IPS-15b (cell line): ENCODE data around the gene ANXA2.
"Not testable (repeated sequence)": the region's sequence is repeated elsewhere in the genome, so short reads cannot be mapped to it uniquely, and the experiment has no call there.

Experiments used
- H3K27me3 ChIP-seq: one replicate; pipeline ENCODE4 v1.6.1; 2013; ENCODE audit warnings: low read length; ENCODE audit not compliant: control insufficient read depth, insufficient read depth
- H3K36me3 ChIP-seq: one replicate; pipeline ENCODE4 v1.6.1; 2013; ENCODE audit warnings: low read length; ENCODE audit not compliant: control insufficient read depth, insufficient read depth
- H3K4me1 ChIP-seq: one replicate; pipeline ENCODE4 v1.6.1; 2013; ENCODE audit warnings: mild to moderate bottlenecking, low read length; ENCODE audit not compliant: control insufficient read depth, insufficient read depth
- H3K4me3 ChIP-seq: one replicate; pipeline ENCODE4 v1.5.1; 2013; ENCODE audit warnings: low read depth, low read length
- H3K9ac ChIP-seq: one replicate; pipeline ENCODE4 v1.6.1; 2013; ENCODE audit warnings: low read depth, mild to moderate bottlenecking, low read length
- H3K9me3 ChIP-seq: one replicate; pipeline ENCODE4 v1.6.1; 2013; ENCODE audit warnings: mild to moderate bottlenecking, low read length; ENCODE audit not compliant: control insufficient read depth, insufficient read depth

ANXA2 gene

DNA sequence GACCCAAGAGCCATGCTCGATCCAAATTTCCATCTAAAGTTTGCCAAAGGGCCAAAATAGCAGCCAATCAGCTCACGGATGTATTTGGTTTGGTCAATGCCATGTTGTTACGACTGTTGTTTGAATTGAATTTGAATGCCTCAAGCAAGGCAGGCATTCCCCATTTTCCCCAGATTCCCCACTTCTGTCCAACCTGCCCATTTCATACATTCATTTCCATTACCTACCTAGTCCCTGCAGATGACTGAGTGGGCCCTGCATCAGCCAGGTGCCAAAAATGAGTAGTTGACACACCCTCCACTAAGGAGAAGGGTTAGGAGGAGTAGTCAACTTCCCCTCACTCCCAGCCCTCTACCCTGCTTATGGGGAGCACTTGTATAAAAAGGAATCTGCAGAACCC, 51.7 kb downstream of the ANXA2 start:
- H3K4me3 ChIP-seq: no peak overlapping the region
- no peaks in the 10 kb centered on the region for H3K9me3 ChIP-seq
- H3K4me1 ChIP-seq: peaks cover 12% of the 10 kb centered on the region

DNA sequence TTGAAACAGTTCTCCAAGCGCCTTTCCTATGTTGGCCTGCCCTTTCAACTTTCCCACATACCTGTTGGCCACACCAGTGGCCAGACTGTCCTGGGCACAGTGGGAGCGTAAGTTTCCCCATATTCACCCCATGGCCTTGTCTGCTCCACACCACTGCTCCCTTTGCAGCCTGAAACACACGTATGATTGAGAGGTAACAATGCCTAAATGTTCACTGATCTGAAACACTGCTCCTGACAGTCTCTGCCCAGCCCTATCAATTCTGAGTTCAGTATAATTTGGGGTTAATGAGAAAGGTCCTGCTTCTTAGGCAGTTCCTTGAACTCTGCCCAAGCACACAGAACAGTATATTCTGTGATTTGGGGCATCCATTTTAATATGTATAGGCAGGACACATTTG, 52.2 kb downstream of the ANXA2 start:
- H3K4me1 ChIP-seq: peaks cover 12% of the 10 kb centered on the region
- H3K4me3 ChIP-seq: no peak overlapping the region
- H3K9me3 ChIP-seq: no peaks in the 10 kb centered on the region
- peaks cover 5% of the 10 kb centered on the region for H3K36me3 ChIP-seq
- no peaks in the 10 kb centered on the region for H3K27me3 ChIP-seq
- no peak overlapping the region for H3K9ac ChIP-seq

More for the DNA sequence above, 51.7 kb downstream of the ANXA2 start:
- H3K27me3 ChIP-seq: no peaks in the 10 kb centered on the region
- H3K36me3 ChIP-seq: peaks cover 8% of the 10 kb centered on the region
- H3K9ac ChIP-seq: no peak overlapping the region

DNA sequence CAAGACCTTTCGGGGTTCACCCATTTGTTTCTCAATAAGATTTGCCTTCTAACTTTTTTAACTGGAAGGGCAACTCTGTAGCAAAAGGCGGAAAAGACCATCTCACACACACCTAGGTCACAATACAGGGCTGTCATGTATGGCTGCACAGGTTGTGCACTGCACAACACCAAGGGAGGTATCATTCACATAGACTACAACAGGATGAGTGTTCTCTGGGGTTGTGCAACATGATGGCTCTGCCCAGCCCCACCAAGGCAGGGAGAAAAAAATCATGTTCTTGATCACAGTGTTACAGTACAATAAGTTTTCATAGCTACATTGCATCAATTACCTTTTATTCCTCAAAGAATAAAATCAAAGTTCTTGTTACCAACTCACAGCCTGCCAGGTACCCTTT, 52.8 kb downstream of the ANXA2 start:
- Histone ChIP-seq H3K27me3 (no peaks in the 10 kb centered on the region), H3K9me3 (no peaks in the 10 kb centered on the region), H3K9ac (no peak overlapping the region), H3K4me1 (peaks cover 12% of the 10 kb centered on the region), H3K36me3 (peaks cover 5% of the 10 kb centered on the region), H3K4me3 (no peak overlapping the region)

DNA sequence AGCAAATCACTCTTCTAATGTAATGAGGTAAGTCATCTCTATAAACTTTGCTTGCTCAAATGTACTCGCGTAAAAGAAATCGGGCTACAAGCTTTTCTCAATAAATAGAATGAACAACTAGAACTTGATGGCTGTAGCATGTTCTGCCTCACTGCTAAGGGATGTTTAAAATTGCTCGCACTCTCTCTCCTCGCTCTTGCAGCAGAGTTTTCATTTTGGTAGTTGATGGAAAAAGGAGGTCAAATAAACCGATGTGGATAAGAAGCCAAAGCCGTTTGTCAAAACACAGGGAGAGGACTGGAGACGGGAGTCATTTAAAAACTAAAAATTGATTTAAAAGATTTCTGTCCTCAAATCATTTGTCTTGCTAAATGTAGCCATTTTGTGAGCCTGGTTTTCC, 53.3 kb downstream of the ANXA2 start:
- Histone ChIP-seq H3K4me1 (peaks cover 12% of the 10 kb centered on the region), H3K9me3 (no peaks in the 10 kb centered on the region), H3K4me3 (no peak overlapping the region), H3K36me3 (peaks cover 5% of the 10 kb centered on the region), H3K9ac (no peak overlapping the region), H3K27me3 (no peaks in the 10 kb centered on the region)

DNA sequence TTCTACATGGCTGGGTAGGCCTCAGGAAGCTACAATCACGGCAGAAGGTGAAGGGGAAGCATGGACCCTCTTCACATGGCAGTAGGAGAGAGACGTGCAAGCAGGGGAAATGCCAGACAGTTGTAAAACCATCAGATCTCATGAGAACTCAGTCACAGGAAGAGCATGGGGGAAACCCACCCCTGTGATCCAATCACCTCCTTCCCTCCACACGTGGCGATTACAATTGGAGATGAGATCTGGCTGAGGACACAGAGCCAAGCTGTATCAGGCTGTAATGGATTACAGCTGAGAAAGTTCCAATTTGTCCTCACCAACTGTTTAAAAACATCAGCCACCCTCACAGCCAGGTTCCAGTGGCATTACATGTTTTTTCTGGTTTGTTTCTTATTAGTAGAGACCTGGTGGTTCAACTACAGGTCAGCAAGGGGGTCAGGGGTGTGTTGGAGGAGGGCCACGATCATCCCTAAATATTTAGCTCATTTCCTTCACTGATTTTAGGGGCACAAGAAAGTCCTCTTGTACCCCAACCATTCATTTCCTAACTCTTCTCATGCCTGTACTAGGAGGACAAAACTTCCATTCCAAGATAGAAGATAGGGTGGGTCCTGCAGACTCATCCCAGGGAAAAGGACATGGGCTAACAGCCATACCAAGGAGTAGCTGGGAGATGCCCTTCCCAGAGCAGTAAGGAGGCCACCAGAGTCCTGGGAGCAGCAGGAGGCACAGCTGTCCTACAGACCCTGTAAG, 54.4 kb downstream of the ANXA2 start:
- Histone ChIP-seq H3K4me1 (peaks cover 12% of the 10 kb centered on the region), H3K9me3 (no peaks in the 10 kb centered on the region), H3K9ac (no peak overlapping the region), H3K4me3 (no peak overlapping the region), H3K36me3 (peaks cover 5% of the 10 kb centered on the region), H3K27me3 (no peaks in the 10 kb centered on the region)

DNA sequence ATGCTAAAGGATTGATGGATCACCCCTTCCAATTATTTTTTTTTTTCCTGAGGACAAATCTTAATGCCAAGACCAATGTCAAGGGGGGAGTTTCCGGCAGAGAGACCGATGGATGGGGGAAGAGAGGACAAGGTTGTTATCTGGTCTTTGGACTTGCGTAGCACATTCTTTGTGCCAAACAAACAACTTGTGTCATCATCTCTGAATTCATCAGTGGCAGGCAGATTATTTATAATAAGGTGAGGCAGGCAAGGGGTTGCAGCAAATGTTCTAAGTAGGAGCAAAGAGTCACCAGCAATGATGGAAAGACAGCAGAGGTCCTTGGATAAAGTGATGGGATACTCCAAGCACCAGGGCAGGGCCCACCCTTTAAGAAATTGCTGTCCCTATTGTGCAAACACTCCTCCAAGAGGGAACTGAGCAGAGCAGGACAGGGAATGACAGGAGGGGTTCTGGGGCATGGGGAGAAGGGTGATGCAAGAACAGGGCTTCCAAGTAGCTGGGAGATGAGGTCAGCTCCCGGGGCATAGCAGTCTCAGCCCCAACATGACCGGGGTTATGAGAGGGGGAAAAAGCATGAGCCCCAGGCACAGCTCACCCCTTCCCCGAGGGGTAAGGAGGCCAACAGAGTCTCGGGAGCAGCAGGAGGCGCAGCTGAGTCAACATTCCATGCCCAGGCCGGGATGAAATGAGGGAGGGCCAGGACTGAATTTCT, 57.4 kb downstream of the ANXA2 start:
- no peaks in the 10 kb centered on the region for H3K9me3 ChIP-seq
- no peaks in the 10 kb centered on the region for H3K36me3 ChIP-seq
- H3K4me1 ChIP-seq: peaks cover 5% of the 10 kb centered on the region
- H3K4me3 ChIP-seq: no peak overlapping the region
- no peak overlapping the region for H3K9ac ChIP-seq
- H3K27me3 ChIP-seq: no peaks in the 10 kb centered on the region

DNA sequence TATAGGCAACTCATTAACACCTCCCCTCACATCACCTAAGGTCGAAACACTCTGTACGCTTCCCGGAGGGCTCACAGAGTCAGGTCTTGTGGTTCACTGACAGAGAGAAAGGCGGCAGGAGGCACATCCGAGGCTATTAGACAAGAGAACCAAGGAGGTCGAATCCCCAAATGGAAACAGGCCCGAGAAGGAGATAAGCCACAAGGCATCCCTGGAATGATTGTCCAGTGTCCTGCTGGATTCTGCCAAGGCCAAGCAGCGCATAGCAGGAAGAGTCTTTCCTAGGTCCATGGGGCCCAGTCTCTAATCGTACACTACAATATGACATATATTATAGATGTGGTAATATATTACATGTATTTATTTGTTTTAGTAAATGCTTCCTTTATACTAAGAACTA, 58.5 kb downstream of the ANXA2 start:
- Histone ChIP-seq H3K9ac (no peak overlapping the region), H3K9me3 (no peaks in the 10 kb centered on the region), H3K4me1 (peaks cover 4% of the 10 kb centered on the region), H3K27me3 (no peaks in the 10 kb centered on the region), H3K36me3 (no peaks in the 10 kb centered on the region), H3K4me3 (no peak overlapping the region)

DNA sequence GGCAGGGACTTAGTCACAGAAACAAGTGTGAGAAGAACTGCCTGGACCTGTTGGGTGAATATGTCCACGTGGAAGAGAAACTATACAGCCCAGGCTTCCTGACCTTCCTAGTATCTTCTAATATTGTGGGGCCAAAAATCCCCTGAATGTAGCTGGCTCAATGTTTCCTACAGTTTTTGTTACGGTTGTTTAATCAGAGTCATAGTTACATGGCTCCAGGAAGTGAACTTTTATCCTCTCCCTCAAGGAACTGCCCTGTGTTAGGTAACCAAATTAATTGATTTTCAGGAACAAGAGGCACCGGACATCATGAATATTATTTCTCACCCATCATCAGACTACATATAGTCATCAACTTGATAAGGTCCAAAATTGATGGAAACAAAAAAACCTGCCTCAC, 59.0 kb downstream of the ANXA2 start:
- H3K9ac ChIP-seq: no peak overlapping the region
- H3K4me3 ChIP-seq: no peak overlapping the region
- H3K4me1 ChIP-seq: no peaks in the 10 kb centered on the region
- no peaks in the 10 kb centered on the region for H3K9me3 ChIP-seq
- H3K27me3 ChIP-seq: no peaks in the 10 kb centered on the region
- no peaks in the 10 kb centered on the region for H3K36me3 ChIP-seq

DNA sequence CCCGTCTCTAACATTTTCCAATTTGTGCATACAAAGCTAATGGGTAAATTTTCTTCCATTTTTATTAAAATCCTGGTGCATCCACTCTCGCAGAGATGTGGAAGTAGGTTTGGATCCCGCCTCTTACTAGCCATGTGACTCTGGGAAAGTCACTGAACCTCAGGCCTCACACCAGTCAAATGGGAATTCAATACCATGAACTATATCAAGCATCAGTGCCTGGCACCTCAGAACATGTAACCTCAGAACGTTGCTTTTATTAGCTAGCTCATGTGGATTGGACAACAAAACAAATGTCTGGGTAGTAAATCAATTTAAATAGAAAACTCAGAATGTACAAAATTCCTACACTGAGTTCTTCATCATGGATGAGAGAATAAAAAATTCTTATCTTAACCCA, 60.7 kb downstream of the ANXA2 start:
- no peaks in the 10 kb centered on the region for H3K4me1 ChIP-seq
- no peak overlapping the region for H3K9ac ChIP-seq
- H3K4me3 ChIP-seq: no peak overlapping the region
- no peaks in the 10 kb centered on the region for H3K27me3 ChIP-seq
- no peaks in the 10 kb centered on the region for H3K36me3 ChIP-seq
- H3K9me3 ChIP-seq: no peaks in the 10 kb centered on the region

DNA sequence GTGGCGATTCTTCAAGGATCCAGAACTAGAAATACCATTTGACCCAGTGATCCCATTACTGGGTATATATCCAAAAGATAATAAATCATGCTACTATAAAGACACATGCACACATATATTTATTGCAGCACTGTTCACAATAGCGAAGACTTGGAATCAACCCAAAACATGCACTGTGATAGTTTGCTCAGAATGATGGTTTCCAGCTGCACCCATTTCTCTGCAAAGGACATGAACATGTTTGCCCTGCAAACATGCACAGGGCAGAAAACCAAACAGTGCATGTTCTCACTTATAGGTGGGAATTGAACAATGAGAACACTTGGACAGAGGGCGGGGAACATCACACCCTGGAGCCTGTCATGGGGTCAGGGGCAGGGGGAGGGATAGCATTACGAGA, 62.5 kb downstream of the ANXA2 start:
- H3K9ac ChIP-seq, H3K4me1 ChIP-seq, H3K4me3 ChIP-seq, H3K36me3 ChIP-seq, H3K9me3 ChIP-seq, H3K27me3 ChIP-seq: not testable (repeated sequence)

DNA sequence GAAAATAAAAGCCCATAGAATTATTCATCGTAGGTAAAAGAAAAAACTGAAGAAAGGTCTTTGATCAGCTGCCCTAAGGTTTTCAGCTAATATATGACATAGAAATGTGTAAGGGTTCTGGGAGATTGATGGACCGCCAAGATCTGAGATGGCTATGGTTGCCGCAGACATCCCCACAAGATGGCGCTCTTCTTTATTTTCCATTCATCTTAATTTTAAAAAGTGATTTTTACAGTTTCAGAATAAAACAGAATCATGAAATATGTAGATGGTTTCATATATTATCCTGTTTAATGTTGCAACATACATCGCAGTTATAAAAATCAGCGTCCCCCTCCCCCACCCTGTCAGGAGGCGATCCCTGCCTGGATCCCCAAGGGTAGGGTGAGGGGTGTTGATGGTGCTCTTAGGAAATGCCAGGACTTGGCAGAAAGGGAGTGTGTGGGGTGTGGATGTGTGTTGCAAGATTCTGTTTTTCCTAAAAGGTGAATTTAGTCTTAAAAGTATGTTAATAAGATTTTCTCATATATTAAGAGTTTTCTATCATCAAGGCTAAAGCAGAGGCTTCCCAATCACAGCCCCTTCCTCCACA, 68.8 kb downstream of the ANXA2 start:
- H3K4me1 ChIP-seq: peaks cover 10% of the 10 kb centered on the region
- H3K4me3 ChIP-seq: no peak overlapping the region
- no peaks in the 10 kb centered on the region for H3K27me3 ChIP-seq

More for the DNA sequence above, 68.8 kb downstream of the ANXA2 start:
- Histone ChIP-seq H3K9me3 (no peaks in the 10 kb centered on the region), H3K9ac (no peak overlapping the region), H3K36me3 (no peaks in the 10 kb centered on the region)
